Measurements from ENCODE around the gene FOXO4. TPM values are rescaled to one million over a fixed set of nuclear protein-coding genes. Genes with fewer than 3 reads are reported as not detected.

Gene FOXO4
- total RNA-seq, 2 donors from 2014 or later, result 11.2 to 39.0 TPM

- H3K36me3 Mint-ChIP-seq (ENCODE audit: low read depth), result no peaks in the 10 kb centered on the region
- no peaks in the 10 kb centered on the region for H3K27me3 Mint-ChIP-seq
- H3K27ac Mint-ChIP-seq, result no peak overlapping the region
- no peaks in the 10 kb centered on the region for H3K9me3 Mint-ChIP-seq
- no peak overlapping the region for H3K4me3 Mint-ChIP-seq
- ATAC-seq (replicated peaks), result no peak
- no peaks in the 10 kb centered on the region for H3K4me1 Mint-ChIP-seq
Measured at GRCh38 chrX:71085900-71086299, 9.8 kb upstream of the FOXO4 start.

GRCh38 chrX:71091263-71091662, 4.4 kb upstream of the FOXO4 start:
- Mint-ChIP-seq H3K4me3 (no peak overlapping the region), H3K4me1 (no peaks in the 10 kb centered on the region), H3K36me3 (ENCODE audit: low read depth) (no peaks in the 10 kb centered on the region), H3K9me3 (no peaks in the 10 kb centered on the region), H3K27me3 (no peaks in the 10 kb centered on the region), H3K27ac (no peak overlapping the region)
- no peak for ATAC-seq (replicated peaks)

- no peaks in the 10 kb centered on the region for H3K36me3 Mint-ChIP-seq (ENCODE audit: low read depth)
- H3K27ac Mint-ChIP-seq, result peak overlapping the region; percentile 93
- H3K4me1 Mint-ChIP-seq, result peaks cover 5% of the 10 kb centered on the region
- H3K4me3 Mint-ChIP-seq, result peak overlapping the region; percentile 94
- no peak for ATAC-seq (replicated peaks)
- H3K27me3 Mint-ChIP-seq, result no peaks in the 10 kb centered on the region
- no peaks in the 10 kb centered on the region for H3K9me3 Mint-ChIP-seq
Measured at GRCh38 chrX:71095033-71095432, 618 bp upstream of the FOXO4 start.

- H3K9me3 Mint-ChIP-seq, result no peaks in the 10 kb centered on the region
- H3K27ac Mint-ChIP-seq, result peak overlapping the region; percentile 93
- peak overlapping the region; percentile 94 for H3K4me3 Mint-ChIP-seq
- ATAC-seq (replicated peaks), result peak; percentile 56
- no peaks in the 10 kb centered on the region for H3K27me3 Mint-ChIP-seq
- peaks cover 5% of the 10 kb centered on the region for H3K4me1 Mint-ChIP-seq
- peaks cover 9% of the 10 kb centered on the region for H3K36me3 Mint-ChIP-seq (ENCODE audit: low read depth)
Measured at GRCh38 chrX:71095981-71096759, 519 bp downstream of the FOXO4 start.

GRCh38 chrX:71096760-71097032, 1.0 kb downstream of the FOXO4 start:
- H3K27ac Mint-ChIP-seq, result no peak overlapping the region
- H3K4me3 Mint-ChIP-seq, result peak overlapping the region; percentile 94
- no peaks in the 10 kb centered on the region for H3K9me3 Mint-ChIP-seq
- peaks cover 11% of the 10 kb centered on the region for H3K36me3 Mint-ChIP-seq (ENCODE audit: low read depth)
- peaks cover 5% of the 10 kb centered on the region for H3K4me1 Mint-ChIP-seq
- no peak for ATAC-seq (replicated peaks)
- no peaks in the 10 kb centered on the region for H3K27me3 Mint-ChIP-seq

GRCh38 chrX:71098302-71098701, 2.7 kb downstream of the FOXO4 start:
- Mint-ChIP-seq H3K4me3 (peak overlapping the region; percentile 94), H3K4me1 (peaks cover 5% of the 10 kb centered on the region), H3K27me3 (no peaks in the 10 kb centered on the region), H3K27ac (no peak overlapping the region), H3K9me3 (no peaks in the 10 kb centered on the region), H3K36me3 (ENCODE audit: low read depth) (peaks cover 11% of the 10 kb centered on the region)
- ATAC-seq (replicated peaks), result peak; percentile 49

GRCh38 chrX:71098951-71099506, 3.4 kb downstream of the FOXO4 start:
- H3K4me3 Mint-ChIP-seq, result peak overlapping the region; percentile 94

GRCh38 chrX:71099736-71100135, 4.1 kb downstream of the FOXO4 start:
- ATAC-seq (replicated peaks), result no peak
- Mint-ChIP-seq H3K9me3 (no peaks in the 10 kb centered on the region), H3K27me3 (no peaks in the 10 kb centered on the region), H3K27ac (no peak overlapping the region), H3K4me3 (peak overlapping the region; percentile 94), H3K36me3 (ENCODE audit: low read depth) (peaks cover 22% of the 10 kb centered on the region), H3K4me1 (peaks cover 5% of the 10 kb centered on the region)

More at GRCh38 chrX:71098951-71099506, 3.4 kb downstream of the FOXO4 start:
- Mint-ChIP-seq H3K36me3 (ENCODE audit: low read depth) (peaks cover 15% of the 10 kb centered on the region), H3K9me3 (no peaks in the 10 kb centered on the region), H3K27ac (no peak overlapping the region), H3K27me3 (no peaks in the 10 kb centered on the region), H3K4me1 (peaks cover 5% of the 10 kb centered on the region)
- ATAC-seq (replicated peaks), result no peak

GRCh38 chrX:71100581-71101505, 5.2 kb downstream of the FOXO4 start:
- Mint-ChIP-seq H3K27ac (peak overlapping the region; percentile 48), H3K9me3 (no peaks in the 10 kb centered on the region), H3K27me3 (no peaks in the 10 kb centered on the region), H3K4me3 (peak overlapping the region; percentile 19), H3K36me3 (ENCODE audit: low read depth) (peaks cover 30% of the 10 kb centered on the region), H3K4me1 (peaks cover 10% of the 10 kb centered on the region)
- ATAC-seq (replicated peaks), result peak; percentile 18

- ATAC-seq (replicated peaks), result no peak
- H3K27ac Mint-ChIP-seq, result peak overlapping the region; percentile 81
- H3K4me1 Mint-ChIP-seq, result peaks cover 20% of the 10 kb centered on the region
Measured at GRCh38 chrX:71102292-71102691, 6.6 kb downstream of the FOXO4 start.

GRCh38 chrX:71103110-71103983, 7.7 kb downstream of the FOXO4 start:
- Mint-ChIP-seq H3K4me3 (peak overlapping the region; percentile 99), H3K36me3 (ENCODE audit: low read depth) (peaks cover 55% of the 10 kb centered on the region), H3K27me3 (no peaks in the 10 kb centered on the region), H3K27ac (peak overlapping the region; percentile 81), H3K9me3 (no peaks in the 10 kb centered on the region), H3K4me1 (peaks cover 21% of the 10 kb centered on the region)
- ATAC-seq (replicated peaks), result peak; percentile 25

More at GRCh38 chrX:71102292-71102691, 6.6 kb downstream of the FOXO4 start:
- H3K27me3 Mint-ChIP-seq, result no peaks in the 10 kb centered on the region
- H3K9me3 Mint-ChIP-seq, result no peaks in the 10 kb centered on the region
- peaks cover 44% of the 10 kb centered on the region for H3K36me3 Mint-ChIP-seq (ENCODE audit: low read depth)
- H3K4me3 Mint-ChIP-seq, result peak overlapping the region; percentile 99

- no peaks in the 10 kb centered on the region for H3K9me3 Mint-ChIP-seq
- no peaks in the 10 kb centered on the region for H3K27me3 Mint-ChIP-seq
- peak overlapping the region; percentile 96 for H3K27ac Mint-ChIP-seq
- peaks cover 20% of the 10 kb centered on the region for H3K4me1 Mint-ChIP-seq
- no peak for ATAC-seq (replicated peaks)
- peaks cover 75% of the 10 kb centered on the region for H3K36me3 Mint-ChIP-seq (ENCODE audit: low read depth)
- peak overlapping the region; percentile 99 for H3K4me3 Mint-ChIP-seq
Measured at GRCh38 chrX:71105628-71106027, 10.0 kb downstream of the FOXO4 start.

- peak; percentile 76 for ATAC-seq (replicated peaks)
- Mint-ChIP-seq H3K4me3 (peak within 1 kb of the TSS; percentile 99), H3K4me1 (peaks cover 20% of the 10 kb centered on the region), H3K27me3 (no peaks in the 10 kb centered on the region), H3K9me3 (no peaks in the 10 kb centered on the region), H3K36me3 (ENCODE audit: low read depth) (peaks cover 75% of the 10 kb centered on the region), H3K27ac (peak within 1 kb of the TSS; percentile 96)
Measured at GRCh38 chrX:71106427-71106826, 10.8 kb downstream of the FOXO4 start, which contains the start of gene CXorf65. CXorf65 (minus strand) TSS chrX:71106740; CDS start chrX:71106556, 184 bp downstream.

GRCh38 chrX:71107245-71107644, 11.6 kb downstream of the FOXO4 start:
- peak overlapping the region; percentile 99 for H3K4me3 Mint-ChIP-seq
- ATAC-seq (replicated peaks), result no peak
- peaks cover 80% of the 10 kb centered on the region for H3K36me3 Mint-ChIP-seq (ENCODE audit: low read depth)
- H3K9me3 Mint-ChIP-seq, result no peaks in the 10 kb centered on the region
- peak overlapping the region; percentile 96 for H3K27ac Mint-ChIP-seq
- no peaks in the 10 kb centered on the region for H3K27me3 Mint-ChIP-seq
- peaks cover 20% of the 10 kb centered on the region for H3K4me1 Mint-ChIP-seq

Data from activated T-helper 17 cell treated with anti-CD3 and anti-CD28 coated beads, Interleukin-2, amount 50 U/mL, for 72 hours (primary cell).